Activated gamma-delta T cell (primary cell): ENCODE data around the gene PRMT5.
"Not testable (repeated sequence)": the region's sequence is repeated elsewhere in the genome, so short reads cannot be mapped to it uniquely, and the experiment has no call there.

Experiments used
- DNase-seq: peaks from one replicate; lab custom pipeline; 2025; lab: John Stamatoyannopoulos, UW

PRMT5 gene

GRCh38 chr14:22932146-22932545 is 3.0 kb upstream of the PRMT5 start:
- DNase-seq: no peak

- no peak for DNase-seq
Observed at GRCh38 chr14:22929961-22930364, 787 bp upstream of the PRMT5 start.

- DNase-seq: no peak
Observed at GRCh38 chr14:22928237-22929103, 706 bp downstream of the PRMT5 start.

GRCh38 chr14:22926316-22926715 is 2.9 kb downstream of the PRMT5 start:
- DNase-seq: no peak

GRCh38 chr14:22925513-22925912 is 3.7 kb downstream of the PRMT5 start:
- no peak for DNase-seq

- DNase-seq: no peak
Observed at GRCh38 chr14:22923746-22924145, 5.4 kb downstream of the PRMT5 start.

- no peak for DNase-seq
Observed at GRCh38 chr14:22922294-22922693, 6.9 kb downstream of the PRMT5 start.

GRCh38 chr14:22920697-22921096 is 8.5 kb downstream of the PRMT5 start:
- no peak for DNase-seq

- no peak for DNase-seq
Observed at GRCh38 chr14:22919601-22919921, 9.6 kb downstream of the PRMT5 start.

GRCh38 chr14:22918804-22919600 is 10.2 kb downstream of the PRMT5 start, which contains the start of gene RBM23:
Gene RBM23, minus strand, starts transcription at chr14:22919149.
- DNase-seq: peak; percentile 64

- DNase-seq: no peak
Observed at GRCh38 chr14:22915886-22916521, 13.2 kb downstream of the PRMT5 start.

- DNase-seq: not testable (repeated sequence)
Observed at GRCh38 chr14:22914836-22915235, 14.3 kb downstream of the PRMT5 start.

- DNase-seq: no peak
Observed at GRCh38 chr14:22910916-22911315, 18.3 kb downstream of the PRMT5 start.

- DNase-seq: no peak
Observed at GRCh38 chr14:22908601-22909000, 20.6 kb downstream of the PRMT5 start.

GRCh38 chr14:22907429-22907828 is 21.7 kb downstream of the PRMT5 start:
- no peak for DNase-seq

- DNase-seq: no peak
Observed at GRCh38 chr14:22906073-22906472, 23.1 kb downstream of the PRMT5 start.

- DNase-seq: no peak
Observed at GRCh38 chr14:22905627-22906026, 23.5 kb downstream of the PRMT5 start.

- DNase-seq: no peak
Observed at GRCh38 chr14:22903742-22904087, 25.5 kb downstream of the PRMT5 start.

GRCh38 chr14:22901799-22902198 is 27.4 kb downstream of the PRMT5 start:
- DNase-seq: no peak

GRCh38 chr14:22900081-22900799 is 28.9 kb downstream of the PRMT5 start:
- no peak for DNase-seq

GRCh38 chr14:22898302-22899090 is 30.7 kb downstream of the PRMT5 start:
- no peak for DNase-seq
